Tibial nerve (tissue), 4 donors: ENCODE data around the gene ITGA11. TPM values are rescaled to one million over a fixed set of nuclear protein-coding genes. Genes with fewer than 3 reads are reported as not detected.
A peak's percentile ranks its signal among the peaks of the same experiment; 100 is the strongest.

Experiments
- DNase-seq, 2 donors: peaks; one replicate each; pipeline ENCODE4 v3.0.0-alpha.2; 2019; ENCODE audit warnings: low spot score in 2 of 2
- H3K27ac ChIP-seq, 4 donors: fragments of 200-600 bp; sonication (generic) in 3 of 4; one replicate each; pipeline ENCODE4 v1.5.1; 2017 to 2019; ENCODE audit warnings: mild to moderate bottlenecking in 1 of 4
- H3K27me3 ChIP-seq, 2 donors: fragments of 200-600 bp; sonication (generic) in 1 of 2; one replicate each; pipeline versions ENCODE4 v1.5.1 to v1.6.0; 2017 to 2019
- H3K36me3 ChIP-seq, 3 donors: fragments of 200-600 bp; sonication (generic); one replicate each; pipeline ENCODE4 v1.5.1; 2018 to 2019
- H3K4me1 ChIP-seq, 4 donors: fragments of 200-600 bp; sonication (generic) in 3 of 4; one replicate each; pipeline ENCODE4 v1.5.1; 2017 to 2019
- H3K4me3 ChIP-seq, 4 donors: fragments of 200-600 bp; sonication (generic) in 3 of 4; one replicate each; pipeline ENCODE4 v1.5.1; 2017 to 2019; ENCODE audit warnings: mild to moderate bottlenecking in 1 of 4, moderate library complexity in 1 of 4
- H3K9me3 ChIP-seq, 4 donors: fragments of 200-600 bp; sonication (generic) in 3 of 4; one replicate each; pipeline ENCODE4 v1.5.1; 2017 to 2019
- EP300 ChIP-seq, 2 donors: sonication (generic); formaldehyde crosslinking; IDR thresholded peaks; one replicate each; pipeline ENCODE4 v1.6.1; 2017; ENCODE audit warnings: antibody characterized with exemption in 2 of 2, mild to moderate bottlenecking in 1 of 2
- POLR2A ChIP-seq, 2 donors: fragments of 450-650 bp; IDR thresholded peaks; one replicate each; pipeline ENCODE4 v1.6.1; 2017; ENCODE audit warnings: antibody characterized with exemption in 2 of 2, mild to moderate bottlenecking in 2 of 2, moderate library complexity in 2 of 2
- WGBS, 2 donors: methylation state at CpG; one replicate each; pipeline ENCODE4 v1.1.5; 2018; 5-methylcytosine and 5-hydroxymethylcytosine counted together
- total RNA-seq, 4 donors: library from RNA; depleted of rRNA; stranded (reverse); fragments of >200 nt; gene quantifications; one replicate each; pipeline ENCODE4 v1.1.0, GENCODE V29; 2016
- TF ChIP-seq, protein P1 (sequence below), 5 experiments: fragments of 200-600 bp in 3 of 5; fragments of 450-650 bp in 2 of 5; sonication (generic) in 3 of 5; IDR thresholded peaks; one replicate each; pipeline ENCODE4 v1.5.1; 2016 to 2019; ENCODE audit warnings: antibody characterized with exemption in 5 of 5, mild to moderate bottlenecking in 3 of 5, moderate library complexity in 2 of 5

ITGA11 gene
- total RNA-seq, 4 donors from 2014 or later: 2.7 to 12.1 (median 6.9) TPM

DNA sequence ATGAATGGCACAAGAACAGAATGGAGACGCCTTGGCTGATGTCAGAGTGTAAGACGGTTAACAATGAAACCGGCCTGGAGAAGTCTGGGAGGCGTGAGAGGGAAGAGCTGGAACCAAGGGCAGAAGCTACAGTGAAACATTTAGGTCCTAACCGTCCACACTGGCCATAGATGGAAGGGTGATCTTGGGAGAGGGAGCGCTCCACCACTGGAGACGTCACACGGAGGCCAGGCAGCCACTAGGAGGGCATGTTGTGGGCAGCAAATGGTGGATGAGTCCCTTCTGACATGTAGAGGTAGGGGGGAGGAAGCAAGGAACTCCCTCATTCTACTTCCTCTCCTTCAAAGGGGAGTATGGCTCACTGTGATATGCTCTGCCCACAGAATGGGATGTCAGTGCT, 130.7 kb downstream of the ITGA11 start:
- Histone ChIP-seq H3K9me3 (no peaks in the 10 kb centered on the region), H3K27ac (no peak overlapping the region), H3K4me1 (peaks cover 0 to 30% (median 10%) of the 10 kb centered on the region in 4 donors), H3K4me3 (no peak overlapping the region), H3K27me3 (no peaks in the 10 kb centered on the region), H3K36me3 (peaks cover 0 to 5% (median 0%) of the 10 kb centered on the region in 3 donors)
- TF ChIP-seq POLR2A (IDR thresholded peaks at IDR 0.05): no peak
- no peak for TF ChIP-seq EP300 (IDR thresholded peaks at IDR 0.05)
- TF ChIP-seq, protein P1, sequence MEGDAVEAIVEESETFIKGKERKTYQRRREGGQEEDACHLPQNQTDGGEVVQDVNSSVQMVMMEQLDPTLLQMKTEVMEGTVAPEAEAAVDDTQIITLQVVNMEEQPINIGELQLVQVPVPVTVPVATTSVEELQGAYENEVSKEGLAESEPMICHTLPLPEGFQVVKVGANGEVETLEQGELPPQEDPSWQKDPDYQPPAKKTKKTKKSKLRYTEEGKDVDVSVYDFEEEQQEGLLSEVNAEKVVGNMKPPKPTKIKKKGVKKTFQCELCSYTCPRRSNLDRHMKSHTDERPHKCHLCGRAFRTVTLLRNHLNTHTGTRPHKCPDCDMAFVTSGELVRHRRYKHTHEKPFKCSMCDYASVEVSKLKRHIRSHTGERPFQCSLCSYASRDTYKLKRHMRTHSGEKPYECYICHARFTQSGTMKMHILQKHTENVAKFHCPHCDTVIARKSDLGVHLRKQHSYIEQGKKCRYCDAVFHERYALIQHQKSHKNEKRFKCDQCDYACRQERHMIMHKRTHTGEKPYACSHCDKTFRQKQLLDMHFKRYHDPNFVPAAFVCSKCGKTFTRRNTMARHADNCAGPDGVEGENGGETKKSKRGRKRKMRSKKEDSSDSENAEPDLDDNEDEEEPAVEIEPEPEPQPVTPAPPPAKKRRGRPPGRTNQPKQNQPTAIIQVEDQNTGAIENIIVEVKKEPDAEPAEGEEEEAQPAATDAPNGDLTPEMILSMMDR (IDR thresholded peaks at IDR 0.05): no peak
- no peak for DNase-seq
- 86 to 88% methylated on average over 8 of the region's 8 CpGs for WGBS, 2 donors

DNA sequence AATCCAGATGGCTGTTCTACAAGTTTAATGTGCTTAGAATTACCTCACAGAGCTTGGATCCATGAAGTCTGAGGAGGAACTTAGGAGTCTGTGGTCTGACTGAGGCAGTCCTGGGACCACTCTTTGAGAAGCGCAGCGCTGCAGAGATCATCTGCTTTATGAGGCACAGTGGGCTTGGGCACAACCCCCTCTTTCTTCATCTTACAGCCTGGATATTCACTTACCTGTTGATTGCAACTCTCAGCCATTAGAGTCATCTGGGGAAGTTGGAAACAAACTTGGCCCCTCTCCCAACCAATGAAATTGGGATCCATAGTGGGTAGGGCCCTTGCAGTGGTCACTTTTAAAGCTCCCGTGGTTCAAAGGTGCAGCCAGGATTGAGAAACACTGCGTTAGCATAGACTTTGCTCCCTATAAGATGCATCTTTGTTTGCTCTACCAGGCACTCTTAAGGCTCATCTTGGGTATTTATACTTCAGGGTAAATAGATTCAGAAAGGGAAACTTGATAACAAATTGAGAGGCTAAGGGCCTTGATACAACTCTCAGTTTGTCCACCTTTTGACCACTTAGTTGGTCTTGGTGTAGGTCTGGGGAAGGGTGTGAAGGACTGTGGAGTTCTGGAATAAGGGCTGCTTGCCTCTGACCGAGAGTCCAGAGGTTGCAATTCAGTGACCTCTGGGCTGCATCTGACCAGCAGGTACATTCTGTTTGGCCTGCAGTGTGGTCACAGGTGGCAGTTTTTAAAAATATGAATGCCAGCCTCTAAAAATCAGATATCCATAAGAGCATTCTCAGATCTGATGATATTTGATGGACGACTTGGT, 131.6 kb downstream of the ITGA11 start:
- Histone ChIP-seq H3K4me1 (peaks cover 0 to 34% (median 12%) of the 10 kb centered on the region in 4 donors), H3K4me3 (no peak overlapping the region), H3K27me3 (no peaks in the 10 kb centered on the region), H3K27ac (peak overlapping the region in 3 of 4 donors; percentile 37 to 66 (median 42)), H3K36me3 (peaks cover 0 to 5% (median 0%) of the 10 kb centered on the region in 3 donors), H3K9me3 (no peaks in the 10 kb centered on the region)
- WGBS, 2 donors: 89 to 92% methylated on average over 6 of the region's 6 CpGs
- DNase-seq: no peak
- TF ChIP-seq EP300 (IDR thresholded peaks at IDR 0.05): no peak
- TF ChIP-seq, protein P1 (IDR thresholded peaks at IDR 0.05): no peak
- TF ChIP-seq POLR2A (IDR thresholded peaks at IDR 0.05): no peak

- peaks cover 0 to 5% (median 0%) of the 10 kb centered on the region in 3 donors for H3K36me3 ChIP-seq
- no peaks in the 10 kb centered on the region for H3K27me3 ChIP-seq
- H3K27ac ChIP-seq: peak overlapping the region in 3 of 4 donors; percentile 37 to 66 (median 42)
- H3K4me1 ChIP-seq: peaks cover 0 to 43% (median 13%) of the 10 kb centered on the region in 4 donors
- no peak for TF ChIP-seq POLR2A (IDR thresholded peaks at IDR 0.05)
- H3K4me3 ChIP-seq: peak overlapping the region in 2 of 4 donors; percentile 14 to 31
- no peaks in the 10 kb centered on the region for H3K9me3 ChIP-seq
- WGBS, 2 donors: 57 to 61% methylated on average over 5 of the region's 5 CpGs
- DNase-seq: no peak
These were observed 132.5 kb downstream of the ITGA11 start for GRCh38 chr15:68299436-68299835.

DNA sequence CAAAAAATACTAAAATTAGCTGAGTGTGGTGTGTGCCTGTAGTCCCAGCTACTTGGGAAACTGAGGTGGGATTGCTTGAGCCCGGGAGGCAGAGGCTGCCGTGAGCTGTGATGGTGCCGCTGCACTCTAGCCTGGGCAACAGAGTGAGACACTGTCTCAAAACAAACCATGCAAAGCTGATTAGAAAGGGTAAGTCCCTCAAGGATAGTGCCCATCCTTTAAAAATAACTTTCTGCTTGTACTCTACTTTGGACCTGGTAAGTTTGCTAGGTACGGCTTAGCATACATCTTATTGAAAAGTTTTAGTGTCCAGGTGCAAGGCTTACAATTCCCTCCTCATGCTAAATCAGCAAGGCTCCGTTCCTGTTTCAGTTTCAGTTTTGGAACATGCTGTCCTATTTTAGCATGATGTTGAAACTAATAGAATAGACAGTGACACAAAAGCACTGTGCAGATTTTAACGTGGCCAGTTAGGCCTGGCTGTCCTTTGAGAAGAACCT, 133.0 kb downstream of the ITGA11 start:
- DNase-seq: no peak
- H3K36me3 ChIP-seq: peaks cover 0 to 5% (median 0%) of the 10 kb centered on the region in 3 donors
- peaks cover 0 to 48% (median 13%) of the 10 kb centered on the region in 4 donors for H3K4me1 ChIP-seq
- H3K4me3 ChIP-seq: peak overlapping the region in 2 of 4 donors; percentile 14 to 31
- H3K27ac ChIP-seq: peak overlapping the region in 3 of 4 donors; percentile 35 to 66 (median 42)
- TF ChIP-seq EP300 (IDR thresholded peaks at IDR 0.05): peak in 1 of 2 donors; percentile 65
- TF ChIP-seq, protein P1 (IDR thresholded peaks at IDR 0.05): no peak
- WGBS, 2 donors: 45 to 63% methylated on average over 6 of the region's 6 CpGs
- H3K9me3 ChIP-seq: no peaks in the 10 kb centered on the region
- no peaks in the 10 kb centered on the region for H3K27me3 ChIP-seq

DNA sequence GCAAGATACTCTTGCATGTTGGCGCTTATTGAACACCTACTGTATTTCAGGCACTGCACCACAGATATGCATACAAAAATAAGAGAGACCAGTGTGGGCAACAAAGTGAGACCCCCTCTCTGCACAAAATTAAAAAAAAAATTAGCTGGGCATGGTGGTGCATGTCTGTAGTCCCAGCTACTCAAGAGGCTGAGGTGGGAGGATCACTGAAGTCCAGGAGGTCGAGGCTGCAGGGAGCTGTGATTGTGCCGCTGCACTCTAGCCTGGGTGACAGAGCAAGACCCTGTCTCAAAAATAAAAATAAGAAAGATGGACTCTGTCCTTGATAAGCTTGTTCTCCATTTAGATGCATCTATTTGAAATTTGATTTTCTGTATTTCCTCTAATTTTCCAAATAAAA, 133.6 kb downstream of the ITGA11 start:
- H3K4me3 ChIP-seq: no peak overlapping the region
- H3K27ac ChIP-seq: peak overlapping the region in 2 of 4 donors; percentile 35 to 42
- peaks cover 0 to 52% (median 13%) of the 10 kb centered on the region in 4 donors for H3K4me1 ChIP-seq
- DNase-seq: no peak
- H3K9me3 ChIP-seq: no peaks in the 10 kb centered on the region
- WGBS, 2 donors: 94 to 95% methylated on average over 3 of the region's 3 CpGs
- peaks cover 0 to 5% (median 0%) of the 10 kb centered on the region in 3 donors for H3K36me3 ChIP-seq
- H3K27me3 ChIP-seq: no peaks in the 10 kb centered on the region
- TF ChIP-seq EP300 (IDR thresholded peaks at IDR 0.05) (no peak), POLR2A (IDR thresholded peaks at IDR 0.05) (no peak)
- TF ChIP-seq, protein P1 (IDR thresholded peaks at IDR 0.05): no peak
